Fibroblast of lung (primary cell): Measurements from ENCODE around the gene AKAP12.

Source experiments
- EZH2 ChIP-seq: IDR thresholded peaks from 2 replicates; pipeline ENCODE4 v1.5.1; 2012; ENCODE audit warnings: low read length, control low read depth, mild to moderate bottlenecking; ENCODE audit errors: missing control alignments
- TF ChIP-seq, protein P1 (sequence below), 2 donors: IDR thresholded peaks in 1 of 2; conservative IDR thresholded peaks in 1 of 2; 1 replicate in 1 of 2; 2 replicates in 1 of 2; pipeline ENCODE4 v1.5.1; 2011 to 2012; ENCODE audit warnings: low read length in 2 of 2, control low read depth in 1 of 2, inconsistent platforms in 1 of 2, low read depth in 1 of 2, mild to moderate bottlenecking in 1 of 2

DNA sequence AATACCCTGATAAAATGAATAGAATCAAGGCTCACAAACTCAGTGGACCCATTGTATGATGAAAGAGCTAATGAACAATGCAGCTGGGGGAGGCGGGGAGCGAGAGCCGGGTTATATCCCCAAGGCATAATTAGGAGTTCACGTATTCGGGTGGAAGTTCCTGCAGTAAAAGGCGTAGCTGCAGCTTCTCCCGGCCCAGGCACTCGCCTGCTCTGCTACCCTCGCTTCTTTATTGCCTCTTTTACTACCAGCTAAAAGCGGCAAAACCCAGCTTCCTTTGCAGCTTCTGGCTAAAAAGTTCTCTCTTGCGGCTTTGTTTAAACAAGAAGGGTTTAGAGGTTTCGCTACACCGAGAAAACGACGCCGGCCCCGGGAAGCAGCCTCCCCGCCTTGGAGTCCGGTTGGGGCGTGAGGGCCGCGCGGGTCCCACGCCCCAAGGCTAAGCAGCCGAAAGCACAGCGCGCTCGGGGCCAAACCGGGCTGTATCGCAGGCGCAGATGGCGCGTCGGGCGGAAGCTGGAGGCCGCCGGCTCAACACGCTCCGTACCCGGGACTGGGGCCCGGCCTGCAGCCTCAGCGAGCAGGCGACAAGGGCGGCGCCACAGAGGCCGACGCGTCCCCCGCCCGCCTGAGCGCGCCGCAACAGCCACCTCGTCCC, 150.0 kb downstream of the AKAP12 start:
- TF ChIP-seq, protein P1, sequence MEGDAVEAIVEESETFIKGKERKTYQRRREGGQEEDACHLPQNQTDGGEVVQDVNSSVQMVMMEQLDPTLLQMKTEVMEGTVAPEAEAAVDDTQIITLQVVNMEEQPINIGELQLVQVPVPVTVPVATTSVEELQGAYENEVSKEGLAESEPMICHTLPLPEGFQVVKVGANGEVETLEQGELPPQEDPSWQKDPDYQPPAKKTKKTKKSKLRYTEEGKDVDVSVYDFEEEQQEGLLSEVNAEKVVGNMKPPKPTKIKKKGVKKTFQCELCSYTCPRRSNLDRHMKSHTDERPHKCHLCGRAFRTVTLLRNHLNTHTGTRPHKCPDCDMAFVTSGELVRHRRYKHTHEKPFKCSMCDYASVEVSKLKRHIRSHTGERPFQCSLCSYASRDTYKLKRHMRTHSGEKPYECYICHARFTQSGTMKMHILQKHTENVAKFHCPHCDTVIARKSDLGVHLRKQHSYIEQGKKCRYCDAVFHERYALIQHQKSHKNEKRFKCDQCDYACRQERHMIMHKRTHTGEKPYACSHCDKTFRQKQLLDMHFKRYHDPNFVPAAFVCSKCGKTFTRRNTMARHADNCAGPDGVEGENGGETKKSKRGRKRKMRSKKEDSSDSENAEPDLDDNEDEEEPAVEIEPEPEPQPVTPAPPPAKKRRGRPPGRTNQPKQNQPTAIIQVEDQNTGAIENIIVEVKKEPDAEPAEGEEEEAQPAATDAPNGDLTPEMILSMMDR (conservative IDR thresholded peaks at IDR 0.05 in 1 of 2, IDR thresholded peaks at IDR 0.05 in 1 of 2; ENCODE audit: low read depth in 1 of 2, low read length in 2 of 2) = no peak
- TF ChIP-seq EZH2 = no peak
